Ovary (tissue), 9 donors: ENCODE measurements around the gene XRCC6. TPM values are rescaled to one million over a fixed set of nuclear protein-coding genes. Genes with fewer than 3 reads are reported as not detected.
A peak's percentile ranks its signal among the peaks of the same experiment; 100 is the strongest.
"Not testable (repeated sequence)": the region's sequence is repeated elsewhere in the genome, so short reads cannot be mapped to it uniquely, and the experiment has no call there.

Experiments
- DNase-seq, 5 donors: peaks; one replicate each; pipeline ENCODE4 v3.0.0-alpha.2; 2019 to 2020
- H3K27ac ChIP-seq, 2 donors: fragments of 200-600 bp; one replicate each; pipeline versions ENCODE4 v1.5.1 to v1.8.0; 2019 to 2022
- H3K27me3 ChIP-seq: fragments of 200-600 bp; one replicate; pipeline ENCODE4 v1.8.0; 2022
- H3K36me3 ChIP-seq: fragments of 200-600 bp; sonication (generic); one replicate; pipeline ENCODE4 v1.5.1; 2019
- H3K4me1 ChIP-seq: one replicate; pipeline ENCODE4 v1.8.1; 2013; ENCODE audit warnings: mild to moderate bottlenecking, moderate library complexity; ENCODE audit not compliant: insufficient read depth
- H3K4me3 ChIP-seq: fragments of 200-600 bp; sonication (generic); one replicate; pipeline ENCODE4 v1.5.1; 2017
- H3K9me3 ChIP-seq, 2 donors: fragments of 200-600 bp in 1 of 2; sonication (generic) in 1 of 2; one replicate each; pipeline versions ENCODE4 v1.5.1 to v1.8.1; 2013 to 2019; ENCODE audit warnings: mild to moderate bottlenecking in 1 of 2, moderate library complexity in 1 of 2
- EP300 ChIP-seq: sonication (generic); formaldehyde crosslinking; IDR thresholded peaks from one replicate; pipeline ENCODE4 v1.6.1; 2017; ENCODE audit warnings: antibody characterized with exemption
- POLR2A ChIP-seq: fragments of 450-650 bp; IDR thresholded peaks from one replicate; pipeline ENCODE4 v1.6.1; 2017; ENCODE audit warnings: antibody characterized with exemption, mild to moderate bottlenecking, moderate library complexity
- WGBS, 3 donors: extraction: QIAGEN DNeasy Blood & Tissue Kit in 1 of 3; methylation state at CpG; one replicate each; pipeline versions ENCODE4 v1.1.5 to v1.1.7; 2013 to 2017; 5-methylcytosine and 5-hydroxymethylcytosine counted together
- intact Hi-C, 4 donors: fragments of 100-400 bp; cut with DNase I; formaldehyde crosslinking; loops; one replicate each; pipeline versions ENCODE4 v1.11.0 to v1.15.1; 2022 to 2023
- polyA plus RNA-seq, 2 donors: library from polyadenylated mRNA; stranded (reverse); fragments of 200-250 nt in 1 of 2; fragments of 350-450 nt in 1 of 2; fragmentation: Illumina TruSeq in 1 of 2; extraction: RNeasy Lipid Tissue Mini Kit (QIAGEN cat#74804) in 1 of 2; gene quantifications; one replicate each; pipeline ENCODE4 v1.2.3, GENCODE V29; 2013 to 2014
- total RNA-seq, 7 donors: library from RNA; depleted of rRNA in 2 of 7; stranded (reverse); fragments of >200 nt in 2 of 7; fragmentation: NEBNext Ultra II Directional in 3 of 7; extraction: Animal tissue kit (Norgen Biotek cat#: 25700) in 3 of 7; gene quantifications; one replicate each; pipeline versions ENCODE4 v1.1.0 to v1.2.4, GENCODE V29; 2016 to 2023
- TF ChIP-seq, protein P1 (sequence below), 3 donors: fragments of 450-650 bp in 2 of 3; fragments of 200-600 bp in 1 of 3; IDR thresholded peaks; one replicate each; pipeline versions ENCODE4 v1.5.1 to v1.8.0; 2016 to 2022; ENCODE audit warnings: antibody characterized with exemption in 3 of 3, mild to moderate bottlenecking in 1 of 3
- donor health status: DM: no; HTN: no; CAD: no; lungs with moderate emphysema.
- donor health status: DM: no; HTN: no; CAD: no.
- donor health status: Bipolar disorder and iron deficiency.
- donor health status: DM: yes; HTN: yes; CAD: no.
- donor health status: DM: no; HTN: no; CAD: no.
- donor health status: DM: yes; HTN: yes; CAD: no.

XRCC6 gene
- total and polyA plus RNA-seq, 9 donors = 147 to 380 (median 200) TPM

- Histone ChIP-seq H3K9me3 (no peaks in the 10 kb centered on the region), H3K27me3 (no peaks in the 10 kb centered on the region), H3K27ac (no peak overlapping the region), H3K4me3 (no peak overlapping the region), H3K36me3 (no peaks in the 10 kb centered on the region), H3K4me1 (peaks cover 4% of the 10 kb centered on the region)
- intact Hi-C loops = no loop called here
- TF ChIP-seq POLR2A = no peak
- TF ChIP-seq, protein P1, sequence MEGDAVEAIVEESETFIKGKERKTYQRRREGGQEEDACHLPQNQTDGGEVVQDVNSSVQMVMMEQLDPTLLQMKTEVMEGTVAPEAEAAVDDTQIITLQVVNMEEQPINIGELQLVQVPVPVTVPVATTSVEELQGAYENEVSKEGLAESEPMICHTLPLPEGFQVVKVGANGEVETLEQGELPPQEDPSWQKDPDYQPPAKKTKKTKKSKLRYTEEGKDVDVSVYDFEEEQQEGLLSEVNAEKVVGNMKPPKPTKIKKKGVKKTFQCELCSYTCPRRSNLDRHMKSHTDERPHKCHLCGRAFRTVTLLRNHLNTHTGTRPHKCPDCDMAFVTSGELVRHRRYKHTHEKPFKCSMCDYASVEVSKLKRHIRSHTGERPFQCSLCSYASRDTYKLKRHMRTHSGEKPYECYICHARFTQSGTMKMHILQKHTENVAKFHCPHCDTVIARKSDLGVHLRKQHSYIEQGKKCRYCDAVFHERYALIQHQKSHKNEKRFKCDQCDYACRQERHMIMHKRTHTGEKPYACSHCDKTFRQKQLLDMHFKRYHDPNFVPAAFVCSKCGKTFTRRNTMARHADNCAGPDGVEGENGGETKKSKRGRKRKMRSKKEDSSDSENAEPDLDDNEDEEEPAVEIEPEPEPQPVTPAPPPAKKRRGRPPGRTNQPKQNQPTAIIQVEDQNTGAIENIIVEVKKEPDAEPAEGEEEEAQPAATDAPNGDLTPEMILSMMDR (IDR thresholded peaks at IDR 0.05) = no peak
- no peak for TF ChIP-seq EP300
- 87 to 93% (median 89%) methylated on average over 6 of the region's 6 CpGs for WGBS, 3 donors
- no peak for DNase-seq
These were observed 36.2 kb upstream of the XRCC6 start for GRCh38 chr22:41584881-41585280.

DNA sequence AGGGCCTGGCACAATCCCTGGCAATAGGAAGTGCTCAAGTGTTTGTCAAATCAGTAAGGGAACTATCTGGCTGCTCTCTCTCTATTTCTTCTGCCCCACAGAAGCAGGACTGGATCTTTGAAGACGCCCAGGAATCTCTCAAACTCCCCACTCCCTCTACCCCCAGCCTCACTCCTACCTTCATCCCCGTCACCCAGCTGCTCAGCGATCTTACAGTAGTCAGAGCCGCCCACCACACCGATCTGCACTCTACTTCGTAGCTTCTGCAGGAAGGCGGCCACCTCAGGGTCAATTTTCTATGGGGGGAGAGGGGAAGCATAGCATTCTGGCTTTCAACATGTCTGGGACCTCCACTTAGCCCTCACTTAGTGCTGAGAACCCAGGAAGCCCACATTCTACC is 35.2 kb upstream of the XRCC6 start:
- H3K9me3 ChIP-seq = no peaks in the 10 kb centered on the region
- no peak overlapping the region for H3K27ac ChIP-seq
- WGBS, 3 donors = 89 to 95% (median 94%) methylated on average over 7 of the region's 7 CpGs
- H3K4me1 ChIP-seq = peaks cover 4% of the 10 kb centered on the region
- TF ChIP-seq EP300 (no peak), POLR2A (no peak)
- TF ChIP-seq, protein P1 (IDR thresholded peaks at IDR 0.05) = no peak
- H3K4me3 ChIP-seq = no peak overlapping the region
- no peaks in the 10 kb centered on the region for H3K27me3 ChIP-seq
- intact Hi-C loops = no loop called here
- no peak for DNase-seq
- H3K36me3 ChIP-seq = no peaks in the 10 kb centered on the region

DNA sequence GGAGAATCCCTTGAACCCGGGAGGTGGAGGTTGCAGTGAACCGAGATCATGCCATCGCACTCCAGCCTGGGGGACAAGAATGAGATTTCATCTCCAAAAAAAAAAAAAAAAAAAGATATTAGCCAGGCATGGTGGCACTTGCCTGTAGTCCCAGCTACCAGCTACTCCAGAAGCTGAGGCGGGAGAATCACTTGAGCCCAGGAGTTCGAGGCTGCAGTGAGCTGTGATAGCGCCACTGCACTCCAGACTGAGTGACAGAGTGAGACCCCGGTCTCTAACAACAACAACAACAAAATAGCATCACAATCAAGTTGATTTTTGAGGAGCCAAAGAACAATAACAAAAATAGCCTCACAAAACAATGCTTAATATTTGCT is 33.8 kb upstream of the XRCC6 start:
- WGBS, 3 donors = 88 to 94% (median 91%) methylated on average over 7 of the region's 7 CpGs
- intact Hi-C loops = no loop called here

GRCh38 chr22:41589391-41590241 is 31.5 kb upstream of the XRCC6 start, which contains the start of gene PMM1:
Gene PMM1, minus strand, starts transcription at chr22:41589840. Its CDS starts 35 bp downstream, at chr22:41589805.
- no peaks in the 10 kb centered on the region for H3K27me3 ChIP-seq
- 0 to 1% (median 1%) methylated on average over 57 to 61 of the region's 61 CpGs for WGBS, 3 donors
- H3K36me3 ChIP-seq = no peaks in the 10 kb centered on the region
- peaks cover 4% of the 10 kb centered on the region for H3K4me1 ChIP-seq
- H3K4me3 ChIP-seq = peak within 1 kb of the TSS; percentile 87
- no peaks in the 10 kb centered on the region for H3K9me3 ChIP-seq
- peak; percentile 94 for TF ChIP-seq POLR2A
- TF ChIP-seq, protein P1 (IDR thresholded peaks at IDR 0.05) = no peak
- intact Hi-C loops = loop anchor here in 1 of 4 donors (10.0 kb wide), 1 partner anchor 45 kb away; the partner anchor contains the start of gene POLR3H
- DNase-seq = peak; percentile 100
- peak within 1 kb of the TSS; percentile 47 to 58 for H3K27ac ChIP-seq

More for the DNA sequence above, 33.8 kb upstream of the XRCC6 start:
- Histone ChIP-seq H3K9me3 (no peaks in the 10 kb centered on the region), H3K36me3 (no peaks in the 10 kb centered on the region), H3K4me3 (no peak overlapping the region), H3K27ac (no peak overlapping the region), H3K4me1 (peaks cover 4% of the 10 kb centered on the region), H3K27me3 (no peaks in the 10 kb centered on the region)
- TF ChIP-seq, protein P1 (IDR thresholded peaks at IDR 0.05) = no peak
- TF ChIP-seq POLR2A (no peak), EP300 (no peak)
- DNase-seq = no peak

DNA sequence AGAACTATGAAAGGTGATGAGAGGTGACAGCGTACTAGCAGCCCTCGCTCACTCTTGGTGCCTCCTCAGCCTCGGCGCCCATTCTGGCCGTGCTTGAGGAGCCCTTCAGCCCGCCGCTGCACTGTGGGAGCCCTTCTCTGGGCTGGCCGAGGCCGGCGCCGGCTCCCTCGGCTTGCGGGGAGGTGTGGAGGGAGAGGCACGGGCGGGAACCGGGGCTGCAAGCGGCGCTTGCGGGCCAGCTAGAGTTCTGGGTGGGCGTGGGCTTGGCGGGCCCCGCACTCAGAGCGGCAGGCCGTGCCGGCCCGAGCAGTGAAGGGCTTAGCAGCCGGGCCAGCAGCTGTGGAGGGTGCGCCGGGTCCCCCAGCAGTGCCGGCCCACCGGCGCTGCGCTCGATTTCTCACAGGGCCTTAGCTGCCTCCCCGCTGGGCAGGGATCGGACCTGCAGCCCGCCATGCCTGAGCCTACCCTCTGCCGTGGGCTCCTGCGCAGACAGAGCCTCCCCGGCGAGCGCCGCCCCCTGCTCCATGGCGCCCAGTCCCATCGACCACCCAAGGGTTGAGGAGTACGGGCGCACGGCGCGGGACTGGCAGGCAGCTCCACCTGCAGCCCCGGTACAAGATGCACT is 27.6 kb upstream of the XRCC6 start:
- not testable (repeated sequence) for H3K36me3 ChIP-seq, H3K9me3 ChIP-seq, H3K4me3 ChIP-seq, H3K27me3 ChIP-seq, H3K27ac ChIP-seq
- DNase-seq = peak in 3 of 5 donors; percentile 34 to 46 (median 41)
- intact Hi-C loops = loop anchor here in 1 of 4 donors (10.0 kb wide), 1 partner anchor 49 kb away; the partner anchor contains the start of gene POLR3H
- 94 to 95% (median 95%) methylated on average over 50 to 51 of the region's 51 CpGs for WGBS, 3 donors
- H3K4me1 ChIP-seq = peaks cover 19% of the 10 kb centered on the region
